GM19025 (cell line): ENCODE data around the gene ZNF524.
"Not testable (repeated sequence)": the region's sequence is repeated elsewhere in the genome, so short reads cannot be mapped to it uniquely, and the experiment has no call there.

Source experiments
- ATAC-seq: cut with Tn5 transposase; IDR thresholded peaks from one replicate; pipeline ENCODE4 v1.9.1; 2021; ENCODE audit warnings: mild to moderate bottlenecking, low read depth, moderate library complexity; ENCODE audit not compliant: unreplicated experiment

The ZNF524 gene, protein sequence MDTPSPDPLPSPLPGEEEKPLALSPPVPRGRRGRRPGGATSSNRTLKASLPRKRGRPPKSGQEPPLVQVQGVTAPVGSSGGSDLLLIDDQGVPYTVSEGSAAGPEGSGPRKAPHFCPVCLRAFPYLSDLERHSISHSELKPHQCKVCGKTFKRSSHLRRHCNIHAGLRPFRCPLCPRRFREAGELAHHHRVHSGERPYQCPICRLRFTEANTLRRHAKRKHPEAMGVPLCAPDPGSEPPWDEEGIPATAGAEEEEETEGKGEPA

DNA sequence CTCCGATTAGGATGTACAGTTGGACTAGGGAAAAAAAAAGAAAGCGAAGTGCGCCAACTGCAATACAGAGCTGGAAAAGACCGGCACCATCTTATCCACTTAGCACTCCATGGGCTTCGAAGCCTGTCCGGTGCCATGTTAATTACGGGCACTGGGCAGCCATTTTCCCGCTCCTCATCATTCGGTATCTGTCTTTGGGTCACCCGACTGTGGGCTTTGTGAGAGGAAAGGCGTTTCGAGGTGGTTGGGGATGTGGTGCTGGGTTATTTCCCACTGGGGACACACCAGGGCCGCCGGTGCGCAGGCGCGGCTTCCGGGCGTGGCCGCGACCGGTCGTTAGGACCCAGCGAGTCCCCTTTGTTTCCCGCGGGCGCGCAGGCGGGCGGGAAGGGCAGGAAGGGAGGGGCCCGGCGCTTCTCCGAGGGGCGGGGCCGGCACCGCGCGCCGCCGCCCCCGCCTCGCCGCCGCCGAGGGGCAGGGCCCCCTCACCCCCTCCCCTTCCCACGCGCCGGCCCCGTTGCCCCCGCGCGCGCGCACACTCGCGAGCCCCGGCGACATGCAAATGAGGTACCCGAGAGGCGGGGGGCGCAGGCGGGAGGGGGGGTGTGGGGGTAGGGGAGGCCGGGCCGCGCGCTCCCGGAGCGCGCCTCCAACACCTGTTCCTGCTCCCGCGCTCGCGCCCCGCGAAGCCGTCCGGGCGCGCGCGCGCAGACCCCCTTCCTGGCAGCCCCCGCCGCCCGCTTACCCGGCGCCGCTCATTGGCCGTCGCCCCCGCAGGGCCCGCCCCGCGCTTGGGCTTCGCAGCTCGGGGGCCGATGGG, at the start of gene ZNF524:
Gene ZNF524, plus strand, starts transcription at position 447 of the 820 bp plus-strand sequence. CDS start 1,825 bp downstream, outside the sequence.
- ATAC-seq: peak; percentile 48

DNA sequence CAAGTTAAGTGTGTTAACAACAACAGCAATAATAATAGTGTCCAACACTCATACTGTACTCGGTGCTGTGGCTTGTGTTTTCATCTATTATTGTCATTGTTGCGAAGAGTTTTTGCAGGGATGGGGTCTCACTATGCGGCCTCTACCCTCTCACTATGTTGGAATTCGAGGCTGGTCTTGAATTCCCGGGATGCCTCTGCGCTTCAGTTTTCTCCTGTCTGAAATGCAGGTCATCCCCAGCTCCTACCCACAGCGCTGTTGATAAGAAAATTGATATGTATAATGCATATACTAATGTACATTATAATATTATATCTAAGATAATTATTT, 49.8 kb upstream of the ZNF524 start:
- no peak for ATAC-seq

DNA sequence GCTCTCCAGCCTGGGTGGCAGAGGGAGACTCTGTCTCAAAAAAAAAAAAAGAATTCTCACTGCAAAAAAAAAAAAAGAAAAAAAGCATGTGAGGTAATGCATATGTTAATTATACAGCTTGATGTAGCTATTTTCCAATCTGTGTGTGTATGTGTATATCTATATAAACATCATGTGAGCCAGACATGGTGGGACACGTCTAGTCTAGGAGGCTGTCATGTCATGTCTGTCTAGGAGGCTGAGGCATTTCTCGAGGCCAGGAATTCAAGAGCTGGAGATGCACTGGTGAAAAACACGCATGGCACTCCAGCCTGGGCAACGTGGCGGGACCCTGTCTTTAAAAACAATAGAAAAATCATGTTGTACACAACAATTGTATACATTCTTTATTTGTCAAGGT, 47.9 kb upstream of the ZNF524 start:
- ATAC-seq: no peak

DNA sequence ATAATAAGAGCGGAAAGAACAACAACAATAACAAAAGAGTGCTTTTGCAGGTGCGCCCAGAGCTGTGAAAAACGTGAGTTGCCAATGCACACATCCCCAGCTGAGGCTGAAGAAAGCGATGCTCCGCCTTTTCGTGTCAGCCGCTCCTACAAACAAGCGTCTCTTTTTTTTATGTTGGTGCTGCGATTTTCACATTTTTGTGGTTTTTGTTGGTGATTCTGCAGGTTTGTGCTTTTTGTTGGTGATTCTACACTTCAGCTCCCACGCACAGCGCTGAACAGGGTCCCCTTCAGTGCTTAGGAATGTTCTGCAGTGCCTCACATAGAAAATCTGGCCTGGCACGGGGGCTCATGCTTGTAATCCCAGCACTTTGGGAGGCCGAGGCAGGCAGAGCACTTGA, 47.5 kb upstream of the ZNF524 start:
- no peak for ATAC-seq

DNA sequence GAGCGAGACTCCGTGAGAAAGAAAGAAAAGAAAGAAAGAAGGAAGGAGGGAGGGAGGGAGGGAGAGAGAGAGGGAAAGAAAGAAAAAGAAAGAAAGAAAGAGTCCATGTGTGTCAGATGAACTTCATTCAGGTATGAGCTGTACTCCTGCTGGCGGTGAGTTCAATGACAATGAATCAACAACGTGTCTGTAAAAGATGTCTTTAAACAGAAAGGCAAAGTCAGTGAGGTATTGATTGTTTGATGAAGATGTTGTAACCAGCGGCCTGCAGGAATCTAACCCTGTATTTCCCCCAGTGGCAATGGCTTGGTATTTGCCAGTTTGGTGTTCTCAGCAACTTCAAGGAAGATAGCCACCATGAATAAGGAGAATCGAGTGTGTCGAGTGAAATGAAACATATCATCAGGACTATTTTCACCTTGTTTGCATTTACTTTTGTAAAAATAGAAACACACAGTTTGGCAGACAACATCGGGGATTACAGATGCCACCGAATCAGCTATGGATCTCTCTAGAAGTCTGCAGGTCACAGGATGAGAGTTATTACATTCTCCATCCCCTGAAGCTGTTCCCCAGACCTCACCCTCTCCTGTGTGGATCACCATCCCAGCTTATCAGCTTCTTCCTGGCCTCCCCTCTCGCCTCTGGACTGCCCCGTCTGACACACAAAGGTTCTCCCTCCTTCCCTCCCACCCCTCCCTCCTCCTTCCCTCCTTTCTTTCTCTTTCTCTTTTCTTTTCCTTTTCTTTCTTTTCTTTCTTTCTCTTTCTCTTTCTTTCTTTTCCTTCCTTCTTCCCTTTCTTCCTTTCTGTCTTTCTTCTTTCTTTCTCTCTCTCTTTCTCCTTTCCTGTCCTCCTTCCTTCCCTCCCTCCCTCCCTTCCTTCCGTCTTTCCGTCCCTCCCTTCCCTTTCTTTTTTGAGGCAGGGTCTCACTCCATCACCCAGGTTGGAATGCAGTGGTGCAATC, 46.6 kb upstream of the ZNF524 start:
- no peak for ATAC-seq

DNA sequence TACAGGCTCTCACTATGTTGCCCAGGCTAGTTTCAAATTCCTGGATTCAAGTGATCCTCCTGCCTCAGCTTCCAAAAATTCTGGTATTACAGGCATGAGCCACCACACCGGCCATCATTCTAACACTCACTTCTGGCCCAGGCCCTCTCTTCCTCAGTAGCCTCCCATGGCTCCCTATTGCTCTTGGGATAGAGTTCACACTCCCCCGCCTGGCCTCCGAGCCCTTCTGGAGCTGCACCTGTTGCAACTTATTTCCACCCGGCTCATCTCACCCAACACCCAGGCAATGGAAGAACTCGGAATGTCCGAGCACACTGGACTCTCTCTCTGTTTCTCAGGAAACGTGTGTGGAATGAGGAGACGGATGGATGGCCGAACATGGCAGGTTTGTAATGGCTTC, 45.8 kb upstream of the ZNF524 start:
- ATAC-seq: no peak

DNA sequence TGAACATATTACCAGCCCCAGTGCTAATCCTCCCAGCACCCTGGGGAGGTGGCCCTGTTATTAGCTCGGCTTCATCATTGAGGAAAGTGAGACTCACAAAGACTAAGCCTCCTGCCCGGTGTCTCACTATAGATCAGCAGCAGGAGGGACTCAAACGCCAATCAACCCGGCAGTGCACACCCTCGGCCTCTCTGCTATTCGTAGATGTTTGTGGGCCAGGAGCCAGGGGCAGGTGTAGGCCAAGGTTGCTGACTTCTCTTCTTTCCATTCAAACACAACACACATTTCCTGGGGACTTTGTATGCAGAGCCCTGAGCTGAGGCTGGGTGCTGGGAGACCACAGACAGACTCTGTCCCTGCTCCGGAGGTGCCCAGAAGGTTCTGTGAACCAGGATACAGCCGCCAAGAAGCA, 45.3 kb upstream of the ZNF524 start:
- ATAC-seq: no peak

DNA sequence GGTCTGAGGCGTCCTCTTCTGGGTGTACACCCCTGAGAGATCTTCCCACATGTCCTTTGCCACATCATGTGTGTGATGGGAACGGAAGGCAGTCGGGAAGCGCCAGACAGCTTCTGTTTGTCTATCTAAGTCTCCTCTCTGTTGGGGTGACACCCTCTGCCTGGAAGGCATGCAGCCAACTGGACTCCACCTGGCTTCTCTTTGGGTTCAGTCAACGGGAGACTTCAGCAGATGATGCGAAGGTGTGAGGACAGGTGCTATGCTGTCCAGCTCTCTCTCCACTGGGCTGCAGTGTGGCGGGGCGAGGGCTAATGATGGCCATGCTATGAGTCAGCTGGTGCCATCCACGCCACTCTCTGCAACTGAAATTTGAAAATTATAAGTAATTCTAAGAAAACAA, 40.4 kb upstream of the ZNF524 start:
- ATAC-seq: no peak

DNA sequence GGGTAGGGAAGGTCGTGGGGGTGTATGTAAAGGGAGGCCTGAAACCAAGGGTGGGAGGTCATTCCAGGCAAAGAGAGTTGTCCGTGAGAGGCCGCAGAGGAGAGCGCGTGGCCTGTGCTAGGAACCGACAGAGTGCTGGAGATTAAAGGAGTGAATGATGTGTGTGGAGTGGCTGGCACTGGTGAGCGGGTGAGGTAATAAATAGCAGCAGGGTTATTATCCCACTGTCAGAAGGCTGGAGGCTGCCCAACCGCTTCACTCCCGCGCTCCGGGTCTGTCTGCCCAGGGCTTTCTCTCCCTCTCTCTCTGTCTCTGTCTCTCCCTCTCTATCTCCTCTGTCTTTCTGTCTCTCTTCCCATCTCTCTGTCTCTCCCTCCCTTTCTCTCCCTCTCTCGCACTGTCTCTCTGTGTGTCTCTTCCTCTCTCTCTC, 36.8 kb upstream of the ZNF524 start:
- no peak for ATAC-seq

DNA sequence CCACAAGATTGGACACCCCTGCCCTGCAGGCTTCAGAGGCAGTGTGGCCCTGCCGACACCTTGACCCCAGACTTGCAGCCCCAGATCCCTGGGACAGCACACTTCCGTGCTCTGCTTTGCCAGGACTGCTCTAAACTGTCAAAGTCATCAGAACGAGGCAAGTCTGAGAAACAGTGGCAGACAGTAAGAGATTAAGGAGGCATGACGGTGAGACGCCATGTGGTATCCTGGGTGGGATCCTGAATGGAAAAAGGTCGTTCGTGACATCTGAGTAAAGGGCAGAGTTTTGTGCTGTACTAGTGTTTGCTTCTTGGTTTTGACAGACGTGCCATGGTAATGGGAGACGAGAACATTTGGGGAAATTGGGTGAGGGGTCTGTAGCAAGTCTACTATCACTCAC, 33.3 kb upstream of the ZNF524 start:
- no peak for ATAC-seq

DNA sequence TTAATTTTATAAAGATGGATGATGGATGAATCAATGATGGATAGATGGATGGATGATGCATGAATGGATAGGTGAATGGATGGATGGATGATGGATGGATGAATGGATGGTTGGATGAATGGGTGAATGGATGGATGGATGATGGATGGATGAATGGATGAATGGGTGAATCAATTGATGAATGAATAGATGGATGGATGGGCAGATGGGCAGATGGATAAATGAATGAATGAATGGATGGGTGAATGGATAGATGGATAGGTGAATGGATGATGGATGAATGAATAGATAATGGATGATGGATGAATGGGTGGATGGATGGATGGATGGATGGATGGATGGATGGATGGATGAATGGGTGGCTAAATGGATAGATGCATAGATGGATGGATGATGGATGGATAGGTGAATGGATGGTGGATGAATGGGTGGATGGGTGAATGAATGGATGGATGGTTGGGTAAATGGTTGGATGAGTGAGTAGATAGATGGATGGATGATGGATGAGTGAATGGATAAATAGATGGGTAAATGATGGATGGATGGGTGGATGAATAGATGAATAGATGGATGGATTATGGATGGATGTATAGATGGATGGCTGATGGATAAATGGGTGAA, 32.3 kb upstream of the ZNF524 start:
- no peak for ATAC-seq

DNA sequence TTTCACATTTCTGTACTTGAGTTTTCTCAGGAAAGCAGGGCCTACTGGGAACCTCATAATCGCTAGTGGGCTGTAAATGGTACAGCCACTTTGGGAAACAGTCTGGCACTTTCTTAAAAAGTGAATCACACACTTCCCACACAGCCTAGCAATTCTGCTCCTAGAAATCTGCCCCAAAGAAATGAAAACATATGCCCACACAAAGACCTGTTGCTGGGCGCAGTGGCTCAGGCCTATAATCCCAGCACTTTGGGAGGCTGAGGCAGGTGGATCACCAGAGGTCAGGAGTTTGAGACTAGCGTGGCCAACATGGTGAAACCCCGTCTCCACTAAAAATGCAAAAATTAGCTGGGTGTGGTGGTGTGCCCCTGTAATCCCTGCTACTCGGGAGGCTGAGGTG, 30.6 kb upstream of the ZNF524 start:
- not testable (repeated sequence) for ATAC-seq

DNA sequence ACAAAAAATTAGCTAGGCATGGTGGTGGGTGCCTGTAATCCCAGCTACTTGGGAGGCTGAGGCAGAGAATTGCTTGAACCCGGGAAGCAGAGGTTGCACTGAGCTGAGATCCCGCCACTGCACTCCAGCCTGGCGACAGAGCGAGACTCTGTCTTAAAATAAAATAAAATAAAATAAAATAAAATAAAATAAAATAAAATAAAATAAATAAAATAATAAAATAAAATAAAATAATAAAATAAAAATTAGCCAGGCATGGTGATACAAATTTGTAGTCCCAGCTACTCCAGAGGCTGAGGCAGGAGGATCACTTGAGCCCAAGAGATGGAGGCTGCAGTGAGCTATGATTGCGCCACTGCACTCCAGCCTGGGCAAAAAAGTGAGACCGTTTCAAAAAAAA, 26.2 kb upstream of the ZNF524 start:
- not testable (repeated sequence) for ATAC-seq

DNA sequence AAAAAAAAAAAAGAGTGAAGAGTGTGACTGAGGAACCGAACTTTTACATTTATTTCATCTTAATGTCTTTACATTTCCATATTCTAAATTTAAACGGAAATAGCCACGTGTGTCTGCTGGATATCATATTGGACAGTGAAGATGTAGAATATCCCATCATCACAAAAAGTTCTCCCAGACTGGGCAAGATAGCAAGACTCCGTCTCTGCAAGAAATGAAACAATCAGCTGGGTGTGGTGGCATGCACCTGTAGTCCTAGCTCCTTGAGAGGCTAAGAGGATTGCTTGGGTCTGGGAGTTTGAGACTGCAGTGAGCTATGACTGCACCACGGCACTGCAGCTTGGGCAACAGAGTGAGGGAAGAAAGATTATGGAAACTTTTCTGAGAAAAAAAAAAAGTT, 23.3 kb upstream of the ZNF524 start:
- ATAC-seq: no peak

DNA sequence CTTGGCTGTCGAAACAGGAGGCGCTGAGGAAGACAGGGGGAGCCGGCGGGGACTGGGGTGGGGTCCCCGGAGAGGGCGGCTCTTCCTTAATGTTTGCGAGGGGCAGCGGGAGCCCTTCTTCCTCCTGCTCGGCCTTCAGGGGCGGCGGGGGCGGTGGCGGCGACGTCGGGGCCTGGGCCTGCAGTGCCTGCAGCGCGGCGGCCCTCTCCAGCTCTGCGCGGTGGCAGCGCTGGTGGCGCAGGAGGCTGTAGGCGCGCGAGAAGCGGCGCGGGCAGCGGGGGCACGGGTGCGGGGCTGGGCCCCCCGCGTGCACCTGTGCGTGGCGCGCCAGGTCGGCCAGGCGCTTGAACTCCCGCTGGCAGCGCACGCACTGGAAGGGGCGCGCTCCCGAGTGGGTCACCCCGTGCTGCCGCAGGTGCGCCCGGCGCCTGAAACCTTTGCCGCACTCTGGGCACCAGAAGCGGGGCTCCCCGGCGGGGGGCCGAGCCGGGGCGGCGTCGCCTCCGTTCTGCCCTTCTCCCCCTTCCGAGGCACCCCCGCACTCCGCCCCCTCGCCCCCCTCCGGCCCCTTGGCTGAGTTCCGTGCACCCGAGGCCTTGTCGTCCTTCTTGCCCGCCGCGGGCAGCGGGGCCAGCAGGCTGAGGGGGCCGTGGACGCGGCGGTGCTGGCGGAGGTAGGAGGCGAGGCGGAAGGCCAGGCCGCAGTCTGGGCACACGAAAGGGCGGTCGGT, 21.9 kb upstream of the ZNF524 start:
- no peak for ATAC-seq

DNA sequence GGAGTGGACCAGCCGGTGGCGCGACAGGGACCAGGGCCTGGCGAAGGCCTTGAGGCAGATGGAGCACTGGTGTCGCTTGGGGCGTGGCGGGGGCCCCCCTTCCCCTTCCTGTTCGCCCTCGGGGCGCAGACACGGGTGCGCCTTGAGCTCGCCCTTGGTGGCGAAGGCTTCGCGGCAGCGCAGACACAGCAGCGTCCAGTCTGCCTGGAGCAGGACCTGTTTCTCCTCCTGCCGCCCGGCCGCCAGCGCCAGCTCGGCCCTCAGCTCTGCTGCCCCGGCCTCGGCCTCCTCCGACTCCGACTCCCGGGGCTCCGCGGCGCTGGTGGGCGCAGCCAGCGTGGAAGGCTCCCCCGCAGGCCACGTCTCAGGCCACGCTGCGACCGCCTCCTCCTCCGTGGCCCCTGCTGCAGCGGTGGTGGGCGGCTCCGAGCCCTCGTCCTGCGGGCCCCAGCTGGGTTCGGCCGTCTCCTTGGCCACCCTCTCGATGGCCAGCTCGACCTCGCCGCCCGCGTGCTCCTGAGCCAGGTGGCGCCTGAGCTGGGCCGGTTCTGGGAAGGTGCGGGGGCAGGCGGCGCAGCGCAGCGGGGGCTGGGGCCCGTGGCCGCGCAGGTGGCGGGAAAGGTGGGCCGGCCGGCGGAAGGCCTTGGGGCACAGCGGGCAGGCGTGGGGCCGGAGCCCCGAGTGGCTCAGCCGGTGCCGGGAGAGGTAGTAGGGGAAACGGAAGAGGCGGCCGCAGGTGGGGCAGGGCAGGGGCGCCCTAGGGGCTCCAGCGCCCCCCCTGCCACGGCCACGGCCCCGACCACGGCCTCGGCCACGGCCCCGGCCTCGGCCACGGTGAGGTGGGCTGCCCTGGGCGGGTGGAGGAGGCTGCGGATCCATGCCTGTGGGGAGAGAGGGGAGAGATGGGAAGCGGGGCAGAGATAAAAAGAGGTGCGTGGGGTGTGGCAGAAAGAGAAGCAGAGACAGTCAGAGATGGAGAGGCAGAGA, 21.0 kb upstream of the ZNF524 start:
- no peak for ATAC-seq

DNA sequence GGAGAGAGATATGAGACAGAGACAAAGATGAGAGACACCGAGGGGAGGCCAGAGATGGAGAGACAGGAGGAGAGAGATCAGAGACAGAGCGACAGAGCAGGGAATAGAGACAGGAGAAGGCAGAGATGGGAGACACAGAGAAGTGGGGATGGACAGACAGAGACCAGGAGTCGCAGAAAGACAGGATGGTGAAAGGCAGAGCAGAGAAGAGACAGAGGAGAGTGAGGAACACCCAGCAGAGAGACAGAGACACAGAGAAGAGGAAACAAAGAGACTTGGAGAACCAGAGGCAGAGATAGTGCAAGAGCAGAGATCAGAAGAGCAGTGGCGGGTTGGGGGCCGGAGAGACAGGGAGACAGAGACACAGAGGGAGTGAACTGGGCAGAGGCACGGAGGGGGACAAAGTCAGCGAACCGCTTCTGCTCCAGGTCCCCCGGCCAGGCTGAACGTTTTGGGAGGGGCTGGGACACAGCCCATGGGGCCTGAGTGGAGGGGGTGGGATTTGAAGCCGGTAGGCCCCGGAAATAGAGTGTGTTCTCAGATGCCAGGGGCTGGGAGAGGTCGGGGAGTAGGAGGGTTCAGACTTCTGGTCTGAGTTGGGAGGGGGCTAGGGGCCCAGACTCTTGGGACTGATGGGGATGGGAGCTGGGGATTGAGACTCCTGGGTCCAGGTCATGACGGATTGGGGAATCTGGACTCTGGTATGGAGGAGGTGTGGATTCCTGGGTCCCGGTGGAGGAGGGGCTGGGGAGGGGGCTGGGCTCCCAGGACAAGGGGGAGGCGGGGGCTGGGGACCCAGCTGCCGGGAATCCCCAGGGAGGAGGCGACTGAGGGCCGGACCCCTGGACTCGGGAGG, 20.1 kb upstream of the ZNF524 start:
- ATAC-seq: no peak

DNA sequence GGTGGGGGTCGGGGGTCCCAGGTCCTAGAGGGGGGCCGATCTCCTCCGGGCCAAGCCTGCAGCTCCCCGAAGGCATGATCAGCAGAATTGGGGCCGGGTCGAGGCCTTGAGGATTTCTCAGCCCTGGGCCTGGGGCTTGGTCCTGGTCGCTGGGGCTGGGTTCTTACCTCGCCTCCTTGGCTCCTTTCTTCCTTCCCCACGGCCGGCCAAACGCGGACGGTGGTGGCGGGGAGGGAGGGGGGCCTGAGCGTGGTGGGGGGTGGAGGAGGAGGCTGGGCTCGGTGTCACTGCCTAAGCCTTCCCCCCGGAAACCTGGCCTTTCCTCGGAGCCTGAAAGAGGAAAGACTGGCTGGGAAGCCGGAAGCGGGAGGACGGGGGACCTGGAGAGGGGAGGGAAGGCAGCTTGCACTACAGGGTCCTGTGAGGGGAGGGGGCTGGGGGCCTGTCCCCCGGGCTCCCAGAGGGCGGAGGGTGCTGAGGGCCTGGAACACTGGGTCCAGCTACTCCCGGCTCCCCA, 19.4 kb upstream of the ZNF524 start, which contains the start of gene ZNF579:
Gene ZNF579, minus strand, starts transcription at position 221 of the 517 bp plus-strand sequence. CDS start 1,209 bp downstream, outside the sequence.
- ATAC-seq: no peak
